Spleen (tissue), 7 donors: ENCODE results near the gene SVOP.

Experiments used
- POLR2AphosphoS5 ChIP-seq, 3 donors: sonication (generic); formaldehyde crosslinking; IDR thresholded peaks; one replicate each; pipeline ENCODE4 v1.5.1; 2017; ENCODE audit warnings: antibody characterized with exemption in 3 of 3
- TF ChIP-seq, protein P1 (sequence below), 11 experiments: fragments of 200-600 bp in 7 of 11; fragments of 450-650 bp in 4 of 11; sonication (generic) in 4 of 11; IDR thresholded peaks in 8 of 11; conservative IDR thresholded peaks in 3 of 11; 1 replicate in 7 of 11; 2 replicates in 4 of 11; pipeline versions ENCODE4 v1.4.0 to v1.8.0; 2016 to 2021; ENCODE audit warnings: antibody characterized with exemption in 11 of 11, inconsistent platforms in 4 of 11, mild to moderate bottlenecking in 1 of 11
- donor health status: DM: no; HTN: no; CAD: no; lungs with moderate emphysema.
- donor health status: DM: no; HTN: no; CAD: no.
- donor health status: DM: no; HTN: no; CAD: no.

DNA sequence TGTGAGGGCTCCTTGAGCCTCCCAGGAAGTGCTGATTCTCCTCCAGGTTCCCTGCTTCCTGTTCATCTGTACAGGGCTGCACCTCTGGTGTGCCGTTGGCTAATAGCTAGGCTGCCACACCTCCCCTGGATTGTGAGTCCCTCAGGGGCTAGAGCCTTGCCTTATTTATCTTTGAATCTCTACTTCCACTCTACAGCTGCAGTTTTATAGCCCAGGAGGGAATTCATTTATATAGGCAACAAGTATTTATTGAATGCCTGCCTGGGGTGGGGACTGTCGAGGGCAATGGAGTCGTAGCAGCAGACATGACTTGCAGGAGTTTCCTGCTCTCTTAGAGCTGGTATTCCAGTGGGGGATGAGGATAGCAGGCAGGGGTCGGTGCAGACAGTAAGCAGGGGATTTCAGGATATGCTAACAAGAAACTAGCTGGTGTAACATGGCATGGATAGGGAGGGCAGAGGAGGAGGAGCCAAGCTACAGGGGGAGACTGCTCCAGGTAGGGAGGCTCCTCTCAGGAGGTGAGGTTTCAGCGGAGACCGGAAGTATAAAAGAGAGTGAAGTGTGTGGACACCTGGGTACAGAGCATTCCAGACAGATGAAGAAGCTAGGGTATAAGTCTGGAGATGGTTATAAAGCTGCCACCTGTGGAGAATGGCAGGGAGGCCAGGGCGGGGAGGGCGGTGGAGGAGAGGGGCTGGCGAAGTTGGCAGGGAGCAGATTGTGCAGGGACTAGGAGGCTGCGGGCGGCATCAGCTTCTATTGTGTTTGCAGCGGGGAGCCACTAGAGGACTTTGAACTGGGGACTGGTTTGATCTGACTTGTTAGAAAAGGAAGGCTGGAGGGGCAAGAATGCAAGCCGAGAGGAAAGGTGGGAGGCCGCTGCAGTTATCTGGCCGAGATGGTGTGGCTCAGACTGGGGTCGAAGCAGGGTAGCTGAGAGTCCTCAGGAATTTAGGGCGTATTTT, 48.7 kb upstream of the SVOP start:
- TF ChIP-seq, protein P1, sequence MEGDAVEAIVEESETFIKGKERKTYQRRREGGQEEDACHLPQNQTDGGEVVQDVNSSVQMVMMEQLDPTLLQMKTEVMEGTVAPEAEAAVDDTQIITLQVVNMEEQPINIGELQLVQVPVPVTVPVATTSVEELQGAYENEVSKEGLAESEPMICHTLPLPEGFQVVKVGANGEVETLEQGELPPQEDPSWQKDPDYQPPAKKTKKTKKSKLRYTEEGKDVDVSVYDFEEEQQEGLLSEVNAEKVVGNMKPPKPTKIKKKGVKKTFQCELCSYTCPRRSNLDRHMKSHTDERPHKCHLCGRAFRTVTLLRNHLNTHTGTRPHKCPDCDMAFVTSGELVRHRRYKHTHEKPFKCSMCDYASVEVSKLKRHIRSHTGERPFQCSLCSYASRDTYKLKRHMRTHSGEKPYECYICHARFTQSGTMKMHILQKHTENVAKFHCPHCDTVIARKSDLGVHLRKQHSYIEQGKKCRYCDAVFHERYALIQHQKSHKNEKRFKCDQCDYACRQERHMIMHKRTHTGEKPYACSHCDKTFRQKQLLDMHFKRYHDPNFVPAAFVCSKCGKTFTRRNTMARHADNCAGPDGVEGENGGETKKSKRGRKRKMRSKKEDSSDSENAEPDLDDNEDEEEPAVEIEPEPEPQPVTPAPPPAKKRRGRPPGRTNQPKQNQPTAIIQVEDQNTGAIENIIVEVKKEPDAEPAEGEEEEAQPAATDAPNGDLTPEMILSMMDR (IDR thresholded peaks at IDR 0.05 in 8 of 11, conservative IDR thresholded peaks at IDR 0.05 in 3 of 11), result no peak
- TF ChIP-seq POLR2AphosphoS5 (IDR thresholded peaks at IDR 0.05), result no peak
